Endothelial cell of umbilical vein (primary cell): ENCODE measurements around the gene HMG20A.

Experiments
- EZH2 ChIP-seq: IDR thresholded peaks from 2 replicates; pipeline ENCODE4 v1.6.1; 2012; ENCODE audit warnings: borderline replicate concordance, low read depth, mild to moderate bottlenecking, moderate library complexity, low read length, inconsistent platforms; ENCODE audit not compliant: severe bottlenecking
- JUN ChIP-seq: IDR thresholded peaks from 2 replicates; pipeline ENCODE4 v1.6.1; 2011; ENCODE audit warnings: borderline replicate concordance, low read depth; ENCODE audit not compliant: insufficient read length, insufficient read depth
- MYC ChIP-seq: IDR thresholded peaks from one replicate; pipeline ENCODE4 v1.6.1; 2011; ENCODE audit warnings: mild to moderate bottlenecking, low read depth, low read length
- POLR2A ChIP-seq: IDR thresholded peaks from 2 replicates; pipeline ENCODE4 v1.6.1; 2012; ENCODE audit warnings: low read depth, mild to moderate bottlenecking, control low read depth, low read length
- POLR2AphosphoS5 ChIP-seq: IDR thresholded peaks from 2 replicates; pipeline ENCODE4 v1.6.1; 2012; ENCODE audit warnings: low read depth, mild to moderate bottlenecking, control low read depth, low read length, moderate library complexity; ENCODE audit not compliant: insufficient read depth
- TF ChIP-seq, protein P1 (sequence below), 2 donors: IDR thresholded peaks; 1 replicate in 1 of 2; 2 replicates in 1 of 2; pipeline ENCODE4 v1.5.1; 2011; ENCODE audit warnings: low read length in 2 of 2, mild to moderate bottlenecking in 2 of 2, moderate library complexity in 2 of 2, control low read depth in 1 of 2, inconsistent platforms in 1 of 2, low read depth in 1 of 2; ENCODE audit not compliant: insufficient read depth in 1 of 2; ENCODE audit errors: extremely low read depth in 1 of 2

DNA sequence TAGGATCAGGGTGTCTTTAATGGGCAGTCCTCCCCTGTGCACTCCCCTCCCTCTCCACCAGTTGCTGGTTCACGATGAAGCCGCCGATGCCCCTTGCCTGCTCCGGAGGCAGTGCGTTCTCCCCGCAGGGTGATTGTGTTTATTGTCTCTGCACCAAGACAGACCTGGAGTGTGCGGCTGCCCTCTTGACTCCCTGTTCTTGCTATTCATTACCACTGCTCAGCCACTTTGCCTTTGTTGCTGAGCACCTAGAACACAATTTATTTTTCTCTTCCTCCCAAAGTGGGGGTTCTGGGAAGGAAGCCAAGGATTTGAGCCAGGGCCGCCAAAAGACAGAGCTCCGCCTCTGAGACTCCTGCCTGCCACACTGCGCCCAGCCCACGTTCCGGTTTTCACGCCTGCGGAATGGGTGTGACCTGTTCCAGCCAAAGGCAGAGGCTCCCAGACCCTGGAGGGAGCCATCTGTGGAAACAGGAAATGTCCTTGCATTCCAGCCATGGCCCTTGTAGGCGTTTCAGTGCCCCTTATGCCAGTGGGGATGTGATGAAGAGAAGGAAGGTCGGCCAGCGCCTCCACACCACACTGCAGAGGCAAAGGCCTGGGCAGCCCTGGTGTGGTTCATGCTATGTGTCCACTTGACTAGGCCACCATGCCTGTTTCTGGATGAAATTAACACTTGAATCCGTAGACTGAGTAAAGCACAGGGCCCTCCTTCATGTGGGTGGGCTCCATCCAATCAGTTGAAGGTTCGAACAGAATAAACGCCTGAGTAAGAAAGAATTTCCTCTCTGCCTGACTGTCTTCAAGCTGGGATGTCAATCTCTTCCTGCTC is 85.8 kb downstream of the HMG20A start:
- TF ChIP-seq EZH2 (no peak), JUN (no peak), POLR2A (no peak), POLR2AphosphoS5 (no peak), MYC (no peak)
- TF ChIP-seq, protein P1, sequence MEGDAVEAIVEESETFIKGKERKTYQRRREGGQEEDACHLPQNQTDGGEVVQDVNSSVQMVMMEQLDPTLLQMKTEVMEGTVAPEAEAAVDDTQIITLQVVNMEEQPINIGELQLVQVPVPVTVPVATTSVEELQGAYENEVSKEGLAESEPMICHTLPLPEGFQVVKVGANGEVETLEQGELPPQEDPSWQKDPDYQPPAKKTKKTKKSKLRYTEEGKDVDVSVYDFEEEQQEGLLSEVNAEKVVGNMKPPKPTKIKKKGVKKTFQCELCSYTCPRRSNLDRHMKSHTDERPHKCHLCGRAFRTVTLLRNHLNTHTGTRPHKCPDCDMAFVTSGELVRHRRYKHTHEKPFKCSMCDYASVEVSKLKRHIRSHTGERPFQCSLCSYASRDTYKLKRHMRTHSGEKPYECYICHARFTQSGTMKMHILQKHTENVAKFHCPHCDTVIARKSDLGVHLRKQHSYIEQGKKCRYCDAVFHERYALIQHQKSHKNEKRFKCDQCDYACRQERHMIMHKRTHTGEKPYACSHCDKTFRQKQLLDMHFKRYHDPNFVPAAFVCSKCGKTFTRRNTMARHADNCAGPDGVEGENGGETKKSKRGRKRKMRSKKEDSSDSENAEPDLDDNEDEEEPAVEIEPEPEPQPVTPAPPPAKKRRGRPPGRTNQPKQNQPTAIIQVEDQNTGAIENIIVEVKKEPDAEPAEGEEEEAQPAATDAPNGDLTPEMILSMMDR (IDR thresholded peaks at IDR 0.05; ENCODE audit: extremely low read depth in 1 of 2, insufficient read depth in 1 of 2, low read depth in 1 of 2, low read length in 2 of 2): peak in 1 of 2 donors; percentile 14
